CD4-positive, CD25-positive, alpha-beta regulatory T cell (primary cell): ENCODE measurements around the gene CYBB. TPM values are rescaled to one million over a fixed set of nuclear protein-coding genes. Genes with fewer than 3 reads are reported as not detected.

Experiments
- ATAC-seq, 2 donors: fragments of 150-1000 bp; cut with Tn5 transposase; one replicate each; pipeline ENCODE4 v1.10.0; 2021; ENCODE audit warnings: low read depth in 2 of 2, moderate number of reproducible peaks in 2 of 2, moderate library complexity in 1 of 2
- DNase-seq, 3 donors: peaks; one replicate each; pipeline versions ENCODE4 v3.0.0 to v3.0.0-alpha.2; 2012 to 2022; ENCODE audit warnings: mixed read lengths in 1 of 3
- H3K27ac ChIP-seq: one replicate; pipeline ENCODE4 v1.7.0; 2013; ENCODE audit warnings: mild to moderate bottlenecking, low read length; ENCODE audit not compliant: insufficient read depth, poor library complexity, severe bottlenecking
- H3K27me3 ChIP-seq: one replicate; pipeline ENCODE4 v1.7.0; 2013; ENCODE audit warnings: low read length; ENCODE audit not compliant: control insufficient read depth, insufficient read depth
- H3K36me3 ChIP-seq: one replicate; pipeline ENCODE4 v1.7.0; 2013; ENCODE audit warnings: mild to moderate bottlenecking, low read length, moderate library complexity; ENCODE audit not compliant: control insufficient read depth, insufficient read depth
- H3K4me1 ChIP-seq: 2 replicates; pipeline ENCODE4 v1.7.0; 2013; ENCODE audit warnings: mild to moderate bottlenecking, low read length; ENCODE audit not compliant: insufficient read depth, control insufficient read depth, poor library complexity, severe bottlenecking
- H3K4me3 ChIP-seq: one replicate; pipeline ENCODE4 v1.7.0; 2013; ENCODE audit warnings: low read depth, mild to moderate bottlenecking, low read length, moderate library complexity
- H3K9me3 ChIP-seq, 2 experiments: 1 replicate in 1 of 2; 2 replicates in 1 of 2; pipeline ENCODE4 v1.7.0; 2013; ENCODE audit warnings: low read length in 2 of 2, mild to moderate bottlenecking in 1 of 2, moderate library complexity in 1 of 2; ENCODE audit not compliant: control insufficient read depth in 2 of 2
- H3K27ac Mint-ChIP-seq, 3 donors: one replicate each; pipeline ENCODE4 v1.8.0; 2020 to 2022; ENCODE audit warnings: mild to moderate bottlenecking in 3 of 3, mixed read lengths in 3 of 3, moderate library complexity in 2 of 3
- H3K27me3 Mint-ChIP-seq: one replicate; pipeline ENCODE4 v1.8.0; 2022; ENCODE audit warnings: mild to moderate bottlenecking, mixed read lengths
- H3K36me3 Mint-ChIP-seq: one replicate; pipeline ENCODE4 v1.8.0; 2020; ENCODE audit warnings: mixed read lengths
- H3K4me1 Mint-ChIP-seq, 4 donors: one replicate each; pipeline ENCODE4 v1.8.0; 2020 to 2022; ENCODE audit warnings: mixed read lengths in 4 of 4, mild to moderate bottlenecking in 1 of 4
- H3K4me3 Mint-ChIP-seq, 4 donors: one replicate each; pipeline ENCODE4 v1.8.0; 2020 to 2022; ENCODE audit warnings: mild to moderate bottlenecking in 4 of 4, mixed read lengths in 4 of 4, moderate library complexity in 3 of 4
- H3K9me3 Mint-ChIP-seq, 7 donors: one replicate each; pipeline ENCODE4 v1.8.0; 2020 to 2022; ENCODE audit warnings: mixed read lengths in 7 of 7, mild to moderate bottlenecking in 3 of 7, moderate library complexity in 2 of 7
- polyA plus RNA-seq, 4 donors: library from polyadenylated mRNA; unstranded; fragments of 300-500 nt; fragmentation: Illumina TruSeq; gene quantifications; one replicate each; pipeline ENCODE4 v1.2.3, GENCODE V29; 2021
- total RNA-seq: library from RNA; stranded (reverse); gene quantifications from one replicate; pipeline ENCODE4 v1.2.3, GENCODE V29; 2022

CYBB gene
- total and polyA plus RNA-seq, 5 donors from 2014 or later, result 0.19 to 1.2 (median 0.43) TPM; not detected in 1

- Mint-ChIP-seq H3K27me3 (peaks cover 6% of the 10 kb centered on the region), H3K4me3 (no peak overlapping the region), H3K9me3 (no peaks in the 10 kb centered on the region), H3K36me3 (no peaks in the 10 kb centered on the region), H3K4me1 (no peaks in the 10 kb centered on the region), H3K27ac (peak overlapping the region in 1 of 3 donors; percentile 14)
- DNase-seq (no peak), ATAC-seq (no peak)
- Histone ChIP-seq H3K9me3 (no peaks in the 10 kb centered on the region), H3K4me1 (no peaks in the 10 kb centered on the region), H3K4me3 (no peak overlapping the region), H3K27me3 (peaks cover 2% of the 10 kb centered on the region), H3K36me3 (no peaks in the 10 kb centered on the region), H3K27ac (no peak overlapping the region)
Observed at GRCh38 chrX:37860721-37861120, 80.9 kb downstream of the CYBB start.

DNA sequence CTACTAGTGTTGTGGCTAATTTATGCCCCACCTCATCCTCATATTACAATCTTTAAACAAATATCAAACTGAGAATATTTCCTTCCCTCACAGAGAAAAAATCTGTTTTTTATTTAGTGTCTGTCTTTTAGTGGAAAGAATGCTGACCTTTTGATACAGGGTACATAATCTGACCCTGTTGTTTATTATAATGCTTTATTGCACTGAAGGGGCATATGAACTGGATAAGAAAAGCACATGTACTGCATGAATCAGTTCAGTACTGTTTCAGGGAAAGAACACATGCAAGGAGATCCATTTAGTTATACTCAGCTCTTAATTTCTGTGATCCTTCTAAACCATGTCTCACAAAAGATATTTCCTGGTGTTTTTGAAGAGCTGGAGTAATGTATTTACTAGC is 83.0 kb downstream of the CYBB start:
- no peaks in the 10 kb centered on the region for H3K36me3 ChIP-seq
- peaks cover 0 to 8% (median 2%) of the 10 kb centered on the region in 4 donors for H3K4me1 Mint-ChIP-seq
- ATAC-seq, result no peak
- no peak for DNase-seq
- no peaks in the 10 kb centered on the region for H3K9me3 Mint-ChIP-seq
- H3K9me3 ChIP-seq, result no peaks in the 10 kb centered on the region
- no peak overlapping the region for H3K27ac Mint-ChIP-seq
- no peak overlapping the region for H3K4me3 ChIP-seq
- no peak overlapping the region for H3K4me3 Mint-ChIP-seq
- peaks cover 6% of the 10 kb centered on the region for H3K27me3 Mint-ChIP-seq
- H3K4me1 ChIP-seq, result peaks cover 2% of the 10 kb centered on the region
- peaks cover 2% of the 10 kb centered on the region for H3K27me3 ChIP-seq
- H3K27ac ChIP-seq, result no peak overlapping the region
- no peaks in the 10 kb centered on the region for H3K36me3 Mint-ChIP-seq

Other genes starting within 250 kb of the CYBB start
- gene LANCL3, start 208.4 kb upstream of the CYBB start, total RNA-seq, result 0.35 TPM
- gene LANCL3, start 208.4 kb upstream of the CYBB start, polyA plus RNA-seq, result not detected
- gene XK, start 94.3 kb upstream of the CYBB start, total RNA-seq, result 0.99 TPM
- gene XK, start 94.3 kb upstream of the CYBB start, polyA plus RNA-seq, result not detected
- 18.8 TPM for gene DYNLT3, start 67.5 kb downstream of the CYBB start, total RNA-seq
- gene DYNLT3, start 67.5 kb downstream of the CYBB start, polyA plus RNA-seq, result 10 to 100 TPM; 25.0 to 32.5 (median 26.5) TPM
- not detected for gene SYTL5, start 226.5 kb downstream of the CYBB start, total RNA-seq
- not detected for gene SYTL5, start 226.5 kb downstream of the CYBB start, polyA plus RNA-seq